ENCODE results near the gene LKAAEAR1.

The LKAAEAR1 gene

DNA sequence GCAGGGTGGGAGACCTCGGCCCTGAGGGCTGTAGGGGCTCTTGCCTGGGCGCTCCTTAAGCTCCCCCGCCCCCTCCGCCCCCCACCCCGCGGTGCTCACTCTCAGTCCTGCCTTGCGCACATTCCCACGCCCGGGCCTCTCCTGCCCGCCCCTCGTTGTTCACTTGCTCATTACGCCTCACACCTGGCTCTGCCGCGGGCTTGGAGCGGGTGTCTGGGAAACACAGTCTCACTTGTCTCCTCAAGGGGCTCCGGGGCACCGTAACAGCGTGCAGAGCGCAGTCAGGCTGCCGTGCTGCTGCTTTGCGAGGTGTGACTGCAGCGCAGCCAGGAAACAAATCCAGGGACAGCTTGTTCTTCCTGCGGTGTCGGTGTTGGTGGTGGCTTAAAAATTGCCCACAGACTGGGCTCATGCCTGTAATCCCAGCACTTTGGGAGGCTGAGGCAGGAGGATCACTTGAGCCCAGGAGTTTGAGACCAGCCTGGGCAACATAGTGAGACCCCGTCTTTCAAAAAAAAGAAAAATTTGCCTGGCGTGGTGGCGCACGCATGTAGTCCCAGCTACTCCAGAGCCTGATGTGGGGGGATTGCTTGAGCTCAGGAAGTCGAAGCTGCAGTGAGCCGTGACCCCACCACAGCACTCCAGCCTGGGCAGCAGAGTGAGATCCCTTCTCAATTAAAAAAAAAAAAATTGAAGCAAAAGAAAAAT, 18.6 kb upstream of the LKAAEAR1 start:
- no peak for TF ChIP-seq CTCF (IDR thresholded peaks at IDR 0.05; ENCODE audit: low read depth, low read length, missing control alignments)
- no peak for DNase-seq
- H3K36me3 ChIP-seq (replicated peaks), result no peaks in the 10 kb centered on the region
- peaks cover 33% of the 10 kb centered on the region for H3K27me3 ChIP-seq (replicated peaks)
- no peak overlapping the region for H3K27ac ChIP-seq
- H3K4me3 ChIP-seq (ENCODE audit: low read depth, low read length), result no peak overlapping the region
- in situ Hi-C loops (cut with HindIII; ENCODE audit: low pct_ligation_motif_present, low sequenced_read_pairs), result no loop called here

GRCh38 chr20:64101731-64102621, 17.8 kb upstream of the LKAAEAR1 start:
- H3K27ac ChIP-seq, result no peak overlapping the region
- no peak for DNase-seq
- no peaks in the 10 kb centered on the region for H3K36me3 ChIP-seq (replicated peaks)
- no peak overlapping the region for H3K4me3 ChIP-seq (ENCODE audit: low read depth, low read length)
- in situ Hi-C loops (cut with HindIII; ENCODE audit: low pct_ligation_motif_present, low sequenced_read_pairs), result no loop called here
- TF ChIP-seq CTCF (IDR thresholded peaks at IDR 0.05; ENCODE audit: low read depth, low read length, missing control alignments), result peak; percentile 58
- H3K27me3 ChIP-seq (replicated peaks), result peaks cover 31% of the 10 kb centered on the region

- no peak for TF ChIP-seq CTCF (IDR thresholded peaks at IDR 0.05; ENCODE audit: low read depth, low read length, missing control alignments)
- H3K4me3 ChIP-seq (ENCODE audit: low read depth, low read length), result no peak overlapping the region
- no peak for DNase-seq
- in situ Hi-C loops (cut with HindIII; ENCODE audit: low pct_ligation_motif_present, low sequenced_read_pairs), result no loop called here
- H3K36me3 ChIP-seq (replicated peaks), result no peaks in the 10 kb centered on the region
- H3K27me3 ChIP-seq (replicated peaks), result peaks cover 31% of the 10 kb centered on the region
- H3K27ac ChIP-seq, result no peak overlapping the region
Observed at GRCh38 chr20:64100946-64101688, 16.9 kb upstream of the LKAAEAR1 start.

- H3K27ac ChIP-seq, result no peak overlapping the region
- H3K36me3 ChIP-seq (replicated peaks), result no peaks in the 10 kb centered on the region
- H3K4me3 ChIP-seq (ENCODE audit: low read depth, low read length), result no peak overlapping the region
- in situ Hi-C loops (cut with HindIII; ENCODE audit: low pct_ligation_motif_present, low sequenced_read_pairs), result no loop called here
- DNase-seq, result no peak
- no peak for TF ChIP-seq CTCF (IDR thresholded peaks at IDR 0.05; ENCODE audit: low read depth, low read length, missing control alignments)
- H3K27me3 ChIP-seq (replicated peaks), result peaks cover 31% of the 10 kb centered on the region
Observed at GRCh38 chr20:64100566-64100888, 16.3 kb upstream of the LKAAEAR1 start.

DNA sequence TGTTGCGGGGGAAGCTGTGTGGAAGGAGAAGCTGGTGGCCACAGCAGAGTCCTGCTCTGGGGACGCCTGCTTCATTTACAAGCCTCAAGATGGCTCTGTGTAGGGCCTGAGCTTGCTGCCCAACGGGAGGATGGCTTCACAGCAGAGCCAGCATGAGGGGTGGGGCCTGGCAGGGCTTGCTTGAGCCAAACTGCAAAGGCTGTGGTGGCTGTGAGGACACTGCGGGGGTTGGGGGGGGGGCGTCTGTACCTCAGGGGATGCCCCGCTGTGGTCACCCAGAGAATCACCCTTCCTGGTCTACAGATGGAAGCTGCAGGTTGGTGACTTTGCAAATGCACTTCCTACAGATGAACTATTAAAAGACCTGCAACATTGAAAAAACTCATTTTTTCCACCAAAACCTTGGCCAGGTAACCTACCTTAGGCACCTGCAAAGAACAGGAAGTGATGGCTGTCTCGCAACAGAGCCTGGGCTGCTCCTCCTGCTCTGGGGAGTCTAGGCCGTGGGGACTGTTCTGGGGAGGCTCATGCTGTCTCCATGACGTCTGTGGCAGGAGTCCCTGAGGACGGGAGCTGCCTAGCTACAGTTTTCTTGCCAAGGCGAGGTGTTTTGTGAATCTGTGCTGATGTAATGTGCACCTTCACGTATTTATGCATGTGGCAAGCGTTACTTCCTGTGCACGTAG, 15.8 kb upstream of the LKAAEAR1 start:
- TF ChIP-seq CTCF (IDR thresholded peaks at IDR 0.05; ENCODE audit: low read depth, low read length, missing control alignments), result no peak
- H3K27ac ChIP-seq, result no peak overlapping the region
- in situ Hi-C loops (cut with HindIII; ENCODE audit: low pct_ligation_motif_present, low sequenced_read_pairs), result no loop called here
- DNase-seq, result no peak
- H3K27me3 ChIP-seq (replicated peaks), result peaks cover 31% of the 10 kb centered on the region
- H3K36me3 ChIP-seq (replicated peaks), result no peaks in the 10 kb centered on the region
- H3K4me3 ChIP-seq (ENCODE audit: low read depth, low read length), result no peak overlapping the region

Measured in brain microvascular endothelial cell (primary cell).